Measurements from ENCODE around the gene AZIN2. TPM values are rescaled to one million over a fixed set of nuclear protein-coding genes. Genes with fewer than 3 reads are reported as not detected.
A peak's percentile ranks its signal among the peaks of the same experiment; 100 is the strongest.

AZIN2 gene
- total and polyA plus RNA-seq, 3 donors from 2014 or later = 38.2 to 68.7 (median 56.9) TPM

DNA sequence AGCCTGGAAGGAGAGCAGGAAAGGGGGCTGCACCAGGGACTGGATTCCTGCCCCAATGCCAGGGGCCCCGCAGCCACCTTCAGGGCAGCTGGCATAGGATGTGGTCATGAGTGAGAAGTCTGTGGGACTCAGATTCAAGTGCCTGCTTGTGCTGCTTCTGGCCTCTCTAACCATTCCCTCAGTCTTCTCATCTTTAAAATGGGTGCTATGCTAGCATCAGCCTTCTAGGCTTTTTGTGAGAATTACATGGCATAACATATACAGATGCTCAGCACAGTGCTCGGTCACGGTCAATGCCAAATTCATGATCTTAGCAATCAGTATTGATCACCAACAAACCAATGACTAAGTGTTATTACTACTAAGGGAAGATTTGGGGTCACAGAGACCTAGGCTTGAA lies 77.4 kb downstream of the AZIN2 start:
- Histone ChIP-seq H3K4me1 (peaks cover 30% of the 10 kb centered on the region), H3K27me3 (no peaks in the 10 kb centered on the region), H3K36me3 (ENCODE audit: low read depth, missing control alignments) (no peaks in the 10 kb centered on the region), H3K9me3 (no peaks in the 10 kb centered on the region), H3K27ac (no peak overlapping the region), H3K4me3 (no peak overlapping the region)
- DNase-seq = no peak
- WGBS, 2 donors = 94 to 100% methylated on average over 2 to 3 of the region's 3 CpGs
- intact Hi-C loops (cut with DNase I; ENCODE audit: low total_unique reads) = no loop called here
- TF ChIP-seq, protein P1, sequence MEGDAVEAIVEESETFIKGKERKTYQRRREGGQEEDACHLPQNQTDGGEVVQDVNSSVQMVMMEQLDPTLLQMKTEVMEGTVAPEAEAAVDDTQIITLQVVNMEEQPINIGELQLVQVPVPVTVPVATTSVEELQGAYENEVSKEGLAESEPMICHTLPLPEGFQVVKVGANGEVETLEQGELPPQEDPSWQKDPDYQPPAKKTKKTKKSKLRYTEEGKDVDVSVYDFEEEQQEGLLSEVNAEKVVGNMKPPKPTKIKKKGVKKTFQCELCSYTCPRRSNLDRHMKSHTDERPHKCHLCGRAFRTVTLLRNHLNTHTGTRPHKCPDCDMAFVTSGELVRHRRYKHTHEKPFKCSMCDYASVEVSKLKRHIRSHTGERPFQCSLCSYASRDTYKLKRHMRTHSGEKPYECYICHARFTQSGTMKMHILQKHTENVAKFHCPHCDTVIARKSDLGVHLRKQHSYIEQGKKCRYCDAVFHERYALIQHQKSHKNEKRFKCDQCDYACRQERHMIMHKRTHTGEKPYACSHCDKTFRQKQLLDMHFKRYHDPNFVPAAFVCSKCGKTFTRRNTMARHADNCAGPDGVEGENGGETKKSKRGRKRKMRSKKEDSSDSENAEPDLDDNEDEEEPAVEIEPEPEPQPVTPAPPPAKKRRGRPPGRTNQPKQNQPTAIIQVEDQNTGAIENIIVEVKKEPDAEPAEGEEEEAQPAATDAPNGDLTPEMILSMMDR (IDR thresholded peaks at IDR 0.05) = no peak
- TF ChIP-seq POLR2A (IDR thresholded peaks at IDR 0.05) = no peak

- H3K27me3 ChIP-seq = no peaks in the 10 kb centered on the region
- peaks cover 26% of the 10 kb centered on the region for H3K4me1 ChIP-seq
- no peak overlapping the region for H3K4me3 ChIP-seq
- intact Hi-C loops (cut with DNase I; ENCODE audit: low total_unique reads) = no loop called here
- TF ChIP-seq POLR2A (IDR thresholded peaks at IDR 0.05) = no peak
- TF ChIP-seq, protein P1 (IDR thresholded peaks at IDR 0.05) = no peak
- no peak overlapping the region for H3K27ac ChIP-seq
- H3K9me3 ChIP-seq = no peaks in the 10 kb centered on the region
- no peaks in the 10 kb centered on the region for H3K36me3 ChIP-seq (ENCODE audit: low read depth, missing control alignments)
- no peak for DNase-seq
- WGBS, 2 donors = 95 to 97% methylated on average over 23 to 26 of the region's 26 CpGs
These were observed 78.6 kb downstream of the AZIN2 start for GRCh38 chr1:33159577-33159976.

DNA sequence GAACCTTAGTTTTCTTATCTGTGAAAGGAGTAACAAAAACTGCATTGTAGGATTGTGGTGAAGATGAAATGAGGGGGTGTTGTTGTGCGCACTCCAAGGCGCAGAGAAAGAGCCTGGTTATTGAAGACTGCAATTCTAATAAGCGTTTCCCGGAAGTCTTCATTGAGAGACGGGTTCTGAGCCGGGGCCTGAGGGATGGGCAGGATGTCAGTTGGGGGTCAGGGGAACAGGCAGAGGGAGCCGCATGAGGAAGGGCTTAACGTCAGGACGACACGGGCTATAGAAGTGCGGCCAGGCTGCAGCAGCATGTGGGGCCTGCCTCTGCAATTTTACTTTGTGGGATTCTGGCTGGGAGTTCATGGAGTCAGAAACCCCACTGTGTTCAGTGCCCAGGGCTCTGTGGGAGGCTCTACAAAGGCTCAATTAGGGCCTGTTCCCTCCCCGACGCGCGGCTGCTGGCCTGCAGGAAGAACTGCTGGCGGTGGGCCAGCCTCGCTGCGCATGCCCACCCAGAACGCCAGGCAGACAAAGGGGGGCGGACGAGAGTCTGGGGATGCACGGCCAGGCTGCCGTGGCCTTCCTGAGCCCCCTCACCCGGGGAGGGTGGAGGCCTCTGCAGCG lies 80.2 kb downstream of the AZIN2 start:
- no peak overlapping the region for H3K27ac ChIP-seq

GRCh38 chr1:33162141-33162540 lies 81.2 kb downstream of the AZIN2 start:
- DNase-seq = no peak
- Histone ChIP-seq H3K27ac (no peak overlapping the region), H3K4me1 (peaks cover 15% of the 10 kb centered on the region), H3K27me3 (no peaks in the 10 kb centered on the region), H3K9me3 (no peaks in the 10 kb centered on the region), H3K4me3 (no peak overlapping the region), H3K36me3 (ENCODE audit: low read depth, missing control alignments) (no peaks in the 10 kb centered on the region)
- intact Hi-C loops (cut with DNase I; ENCODE audit: low total_unique reads) = no loop called here
- no peak for TF ChIP-seq POLR2A (IDR thresholded peaks at IDR 0.05)
- 98 to 100% methylated on average over 2 of the region's 2 CpGs for WGBS, 2 donors

More for the DNA sequence above, 80.2 kb downstream of the AZIN2 start:
- H3K9me3 ChIP-seq = no peaks in the 10 kb centered on the region
- WGBS, 2 donors = 31 to 33% methylated on average over 15 to 25 of the region's 25 CpGs
- no peaks in the 10 kb centered on the region for H3K36me3 ChIP-seq (ENCODE audit: low read depth, missing control alignments)
- peaks cover 19% of the 10 kb centered on the region for H3K4me1 ChIP-seq
- TF ChIP-seq POLR2A (IDR thresholded peaks at IDR 0.05) = no peak
- TF ChIP-seq, protein P1 (IDR thresholded peaks at IDR 0.05) = no peak
- no peaks in the 10 kb centered on the region for H3K27me3 ChIP-seq
- peak; percentile 75 for DNase-seq
- no peak overlapping the region for H3K4me3 ChIP-seq
- intact Hi-C loops (cut with DNase I; ENCODE audit: low total_unique reads) = no loop called here

GRCh38 chr1:33163621-33164519 lies 82.9 kb downstream of the AZIN2 start:
- intact Hi-C loops (cut with DNase I; ENCODE audit: low total_unique reads) = no loop called here
- no peaks in the 10 kb centered on the region for H3K27me3 ChIP-seq
- TF ChIP-seq, protein P1 (IDR thresholded peaks at IDR 0.05) = no peak
- no peak for TF ChIP-seq POLR2A (IDR thresholded peaks at IDR 0.05)

More at GRCh38 chr1:33163621-33164519, 82.9 kb downstream of the AZIN2 start:
- peak overlapping the region; percentile 22 to 39 for H3K27ac ChIP-seq
- no peaks in the 10 kb centered on the region for H3K9me3 ChIP-seq
- peaks cover 15% of the 10 kb centered on the region for H3K4me1 ChIP-seq
- no peaks in the 10 kb centered on the region for H3K36me3 ChIP-seq (ENCODE audit: low read depth, missing control alignments)
- WGBS, 2 donors = 66 to 70% methylated on average over 13 to 14 of the region's 14 CpGs
- H3K4me3 ChIP-seq = no peak overlapping the region
- no peak for DNase-seq
